ENCODE measurements around the gene CDIPT. TPM values are rescaled to one million over a fixed set of nuclear protein-coding genes. Genes with fewer than 3 reads are reported as not detected.

Gene CDIPT
- total and polyA plus RNA-seq, 2 of the 4 experiments (the other 2 are of a cell fraction): 47.1 to 100 TPM

DNA sequence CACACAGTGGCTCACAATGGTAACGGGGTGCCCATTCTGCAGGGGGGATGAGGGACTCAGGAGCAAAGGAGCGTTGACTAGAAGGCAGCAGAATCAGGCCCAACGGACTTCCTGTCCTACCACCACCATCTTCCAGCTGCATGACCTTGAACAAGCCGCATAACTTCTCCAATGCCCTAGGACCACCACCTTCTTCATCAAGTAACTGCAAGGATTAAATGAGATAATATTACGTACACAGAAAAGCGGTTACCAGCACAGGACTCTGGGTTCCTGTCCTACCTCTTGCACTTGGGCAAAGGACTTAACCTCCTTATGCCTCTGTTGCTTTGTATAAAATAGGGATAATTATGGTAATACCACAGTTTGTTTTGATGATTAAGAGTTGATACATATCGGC is 41.9 kb upstream of the CDIPT start:
- no TSS peak for BruUV-seq (replicated peaks)
- intact Hi-C loops (cut with micrococcal nuclease): no loop called here
- Histone ChIP-seq H3K4me3 (ENCODE audit: insufficient read depth, low read depth, low read length) (no peak overlapping the region), H2BK5ac (ENCODE audit: low read depth, low read length, poor library complexity, severe bottlenecking) (no peak overlapping the region), H3K27me3 (ENCODE audit: control insufficient read depth, insufficient read depth, low read length) (no peaks in the 10 kb centered on the region), H3K9me3 (ENCODE audit: control insufficient read depth, insufficient read depth, low read length) (no peaks in the 10 kb centered on the region), H2AFZ (replicated peaks; ENCODE audit: low read length, poor library complexity) (no peak overlapping the region), H3K79me1 (ENCODE audit: low read depth in 1 of 2, low read length in 2 of 2) (peaks cover 13 to 38% of the 10 kb centered on the region in 2 experiments), H3K9ac (ENCODE audit: low read depth, low read length) (no peak overlapping the region), H4K8ac (ENCODE audit: low read depth in 2 of 2, low read length in 2 of 2) (no peak overlapping the region), H3K56ac (ENCODE audit: extremely low read depth, insufficient read depth, low read length) (no peak overlapping the region), H2BK20ac (ENCODE audit: low read depth, low read length) (no peak overlapping the region), H3K4me1 (ENCODE audit: control insufficient read depth, insufficient read depth, low read length) (peaks cover 9% of the 10 kb centered on the region), H3K36me3 (ENCODE audit: control insufficient read depth, insufficient read depth, low read length) (peaks cover 16% of the 10 kb centered on the region), H4K20me1 (ENCODE audit: insufficient read depth, low read length) (peaks cover 7% of the 10 kb centered on the region), H4K91ac (ENCODE audit: insufficient read depth, low read depth, low read length) (no peak overlapping the region), H2AK5ac (ENCODE audit: low read depth, low read length) (no peak overlapping the region), H3K27ac (ENCODE audit: insufficient read depth, low read length) (no peak overlapping the region), H3K14ac (replicated peaks; ENCODE audit: low read depth, low read length) (no peak overlapping the region), H3K4ac (ENCODE audit: low read depth, low read length) (no peak overlapping the region), H3K9me1 (ENCODE audit: insufficient read depth, low read length) (peaks cover 21% of the 10 kb centered on the region), H2BK120ac (ENCODE audit: low read depth, low read length) (no peak overlapping the region), H3K23ac (ENCODE audit: low read depth, low read length) (no peak overlapping the region), H2BK15ac (ENCODE audit: low read depth, low read length) (no peak overlapping the region), H2AK9ac (replicated peaks; ENCODE audit: low read depth, low read length, poor library complexity) (no peak overlapping the region), H3K18ac (ENCODE audit: low read depth, low read length) (no peak overlapping the region), H3K4me2 (ENCODE audit: low read depth, low read length) (no peak overlapping the region), H4K5ac (ENCODE audit: low read depth, low read length) (no peak overlapping the region)
- no peak for DNase-seq
- ChIA-PET CTCF (no interaction called here), POLR2A (ENCODE audit: unreplicated experiment) (no interaction called here)
- dilution Hi-C loops (cut with HindIII; ENCODE audit: low sequenced_read_pairs, unreplicated experiment): no loop called here
- no CpG with 5 or more reads among the region's 7 CpGs for WGBS, 2 experiments (ENCODE audit: extremely low coverage in 2 of 2, insufficient read length in 1 of 2)
- TF ChIP-seq, protein P1, sequence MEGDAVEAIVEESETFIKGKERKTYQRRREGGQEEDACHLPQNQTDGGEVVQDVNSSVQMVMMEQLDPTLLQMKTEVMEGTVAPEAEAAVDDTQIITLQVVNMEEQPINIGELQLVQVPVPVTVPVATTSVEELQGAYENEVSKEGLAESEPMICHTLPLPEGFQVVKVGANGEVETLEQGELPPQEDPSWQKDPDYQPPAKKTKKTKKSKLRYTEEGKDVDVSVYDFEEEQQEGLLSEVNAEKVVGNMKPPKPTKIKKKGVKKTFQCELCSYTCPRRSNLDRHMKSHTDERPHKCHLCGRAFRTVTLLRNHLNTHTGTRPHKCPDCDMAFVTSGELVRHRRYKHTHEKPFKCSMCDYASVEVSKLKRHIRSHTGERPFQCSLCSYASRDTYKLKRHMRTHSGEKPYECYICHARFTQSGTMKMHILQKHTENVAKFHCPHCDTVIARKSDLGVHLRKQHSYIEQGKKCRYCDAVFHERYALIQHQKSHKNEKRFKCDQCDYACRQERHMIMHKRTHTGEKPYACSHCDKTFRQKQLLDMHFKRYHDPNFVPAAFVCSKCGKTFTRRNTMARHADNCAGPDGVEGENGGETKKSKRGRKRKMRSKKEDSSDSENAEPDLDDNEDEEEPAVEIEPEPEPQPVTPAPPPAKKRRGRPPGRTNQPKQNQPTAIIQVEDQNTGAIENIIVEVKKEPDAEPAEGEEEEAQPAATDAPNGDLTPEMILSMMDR (conservative IDR thresholded peaks at IDR 0.05; ENCODE audit: low read depth, low read length): no peak
- TF ChIP-seq POLR2A (IDR thresholded peaks at IDR 0.05; ENCODE audit: low read depth, low read length): no peak
- TF ChIP-seq SMC3 (IDR thresholded peaks at IDR 0.05; ENCODE audit: low read depth, low read length): no peak
- TF ChIP-seq, protein P2, sequence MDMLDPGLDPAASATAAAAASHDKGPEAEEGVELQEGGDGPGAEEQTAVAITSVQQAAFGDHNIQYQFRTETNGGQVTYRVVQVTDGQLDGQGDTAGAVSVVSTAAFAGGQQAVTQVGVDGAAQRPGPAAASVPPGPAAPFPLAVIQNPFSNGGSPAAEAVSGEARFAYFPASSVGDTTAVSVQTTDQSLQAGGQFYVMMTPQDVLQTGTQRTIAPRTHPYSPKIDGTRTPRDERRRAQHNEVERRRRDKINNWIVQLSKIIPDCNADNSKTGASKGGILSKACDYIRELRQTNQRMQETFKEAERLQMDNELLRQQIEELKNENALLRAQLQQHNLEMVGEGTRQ (IDR thresholded peaks at IDR 0.05; ENCODE audit: low read depth, low read length): no peak
- TF ChIP-seq RFX5 (IDR thresholded peaks at IDR 0.05; ENCODE audit: low read depth, low read length): no peak
- TF ChIP-seq MAZ (IDR thresholded peaks at IDR 0.05; ENCODE audit: borderline replicate concordance, low read depth, low read length): no peak
- no peak for TF ChIP-seq MXI1 (IDR thresholded peaks at IDR 0.05; ENCODE audit: borderline replicate concordance, low read depth, low read length)
- no peak for ATAC-seq (ENCODE audit: low read depth)
- in situ Hi-C loops (cut with MboI; ENCODE audit: low sequenced_read_pairs): no loop called here

All from IMR-90 (cell line).